Measurements from ENCODE around the gene ABCD4. TPM values are rescaled to one million over a fixed set of nuclear protein-coding genes. Genes with fewer than 3 reads are reported as not detected.

ABCD4 gene
- polyA plus RNA-seq, 3 donors, result 13.9 to 54.1 (median 14.2) TPM

DNA sequence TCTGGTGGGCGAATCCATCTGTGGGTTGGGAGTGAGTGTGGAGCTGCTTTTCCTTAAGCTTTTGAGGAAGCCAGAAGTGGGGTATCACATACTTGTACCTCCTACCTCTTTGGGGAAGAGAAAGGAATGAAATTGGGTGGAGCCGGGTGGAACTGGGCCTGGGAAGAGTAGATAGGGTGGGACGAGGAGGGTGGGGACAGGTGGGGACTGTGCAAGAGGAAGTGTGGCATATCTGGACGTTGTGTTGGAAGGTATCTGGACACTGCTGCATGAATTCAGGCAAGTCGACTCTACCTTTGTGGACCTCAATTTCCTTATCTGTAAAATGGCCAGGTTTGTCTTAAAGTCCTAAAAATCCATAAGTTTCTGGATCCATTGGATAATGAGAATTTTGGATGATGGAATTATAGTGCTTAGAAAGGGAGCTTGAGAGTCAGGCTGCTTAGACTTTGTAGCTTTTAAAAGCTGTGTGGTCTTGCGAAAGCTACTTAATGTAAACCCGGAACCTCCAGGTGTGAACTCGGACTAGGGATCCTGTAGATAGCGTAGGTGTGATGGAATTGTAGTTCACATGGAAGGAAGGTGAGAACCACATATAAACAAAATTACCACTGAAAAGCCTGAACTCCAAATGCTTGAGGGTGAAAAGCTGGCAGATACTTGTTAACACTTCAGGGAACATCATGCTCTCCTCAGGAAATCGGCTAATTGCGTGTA, 47.6 kb upstream of the ABCD4 start:
- no peaks in the 10 kb centered on the region for H3K4me1 ChIP-seq (ENCODE audit: control insufficient read depth in 1 of 2, insufficient read depth in 2 of 2, low read length in 2 of 2)
- H3K9me3 ChIP-seq (replicated peaks in 1 of 2; ENCODE audit: control insufficient read depth in 1 of 2, insufficient read depth in 1 of 2, low read length in 2 of 2), result no peaks in the 10 kb centered on the region
- no peaks in the 10 kb centered on the region for H3K79me2 ChIP-seq (ENCODE audit: insufficient read depth, low read length)
- H3K36me3 ChIP-seq (replicated peaks in 1 of 2; ENCODE audit: control insufficient read depth in 1 of 2, insufficient read depth in 2 of 2, low read length in 2 of 2), result no peaks in the 10 kb centered on the region
- Mint-ChIP-seq H3K36me3 (no peaks in the 10 kb centered on the region), H3K4me3 (no peak overlapping the region), H3K9me3 (no peaks in the 10 kb centered on the region), H3K27ac (peak overlapping the region in 1 of 7 donors; percentile 68), H3K27me3 (ENCODE audit: low read depth in 3 of 3) (peaks cover 6 to 12% (median 12%) of the 10 kb centered on the region in 3 donors), H3K4me1 (no peaks in the 10 kb centered on the region)
- H3K27me3 ChIP-seq (ENCODE audit: control insufficient read depth in 2 of 2, insufficient read depth in 2 of 2, low read length in 2 of 2), result no peaks in the 10 kb centered on the region
- no peak overlapping the region for H2AFZ ChIP-seq (ENCODE audit: insufficient read depth, low read depth, low read length, poor library complexity, severe bottlenecking)
- no peak overlapping the region for H3K9ac ChIP-seq (ENCODE audit: insufficient read depth, low read length, poor library complexity, severe bottlenecking)
- no peak overlapping the region for H3K4me2 ChIP-seq (replicated peaks; ENCODE audit: extremely low read depth, low read length, poor library complexity, severe bottlenecking)
- no peak overlapping the region for H3K4me3 ChIP-seq (replicated peaks in 1 of 3; ENCODE audit: low read depth in 2 of 3, low read length in 3 of 3)
- no peaks in the 10 kb centered on the region for H4K20me1 ChIP-seq (ENCODE audit: insufficient read depth, low read length)
- no peak for DNase-seq
- no peak overlapping the region for H3K27ac ChIP-seq (ENCODE audit: low read depth in 1 of 2, low read length in 2 of 2)
- 54% methylated on average over 4 of the region's 11 CpGs for WGBS (ENCODE audit: insufficient coverage)
- TF ChIP-seq, protein P1, sequence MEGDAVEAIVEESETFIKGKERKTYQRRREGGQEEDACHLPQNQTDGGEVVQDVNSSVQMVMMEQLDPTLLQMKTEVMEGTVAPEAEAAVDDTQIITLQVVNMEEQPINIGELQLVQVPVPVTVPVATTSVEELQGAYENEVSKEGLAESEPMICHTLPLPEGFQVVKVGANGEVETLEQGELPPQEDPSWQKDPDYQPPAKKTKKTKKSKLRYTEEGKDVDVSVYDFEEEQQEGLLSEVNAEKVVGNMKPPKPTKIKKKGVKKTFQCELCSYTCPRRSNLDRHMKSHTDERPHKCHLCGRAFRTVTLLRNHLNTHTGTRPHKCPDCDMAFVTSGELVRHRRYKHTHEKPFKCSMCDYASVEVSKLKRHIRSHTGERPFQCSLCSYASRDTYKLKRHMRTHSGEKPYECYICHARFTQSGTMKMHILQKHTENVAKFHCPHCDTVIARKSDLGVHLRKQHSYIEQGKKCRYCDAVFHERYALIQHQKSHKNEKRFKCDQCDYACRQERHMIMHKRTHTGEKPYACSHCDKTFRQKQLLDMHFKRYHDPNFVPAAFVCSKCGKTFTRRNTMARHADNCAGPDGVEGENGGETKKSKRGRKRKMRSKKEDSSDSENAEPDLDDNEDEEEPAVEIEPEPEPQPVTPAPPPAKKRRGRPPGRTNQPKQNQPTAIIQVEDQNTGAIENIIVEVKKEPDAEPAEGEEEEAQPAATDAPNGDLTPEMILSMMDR (IDR thresholded peaks at IDR 0.05), result no peak
- intact Hi-C loops (cut with micrococcal nuclease), result no loop called here

DNA sequence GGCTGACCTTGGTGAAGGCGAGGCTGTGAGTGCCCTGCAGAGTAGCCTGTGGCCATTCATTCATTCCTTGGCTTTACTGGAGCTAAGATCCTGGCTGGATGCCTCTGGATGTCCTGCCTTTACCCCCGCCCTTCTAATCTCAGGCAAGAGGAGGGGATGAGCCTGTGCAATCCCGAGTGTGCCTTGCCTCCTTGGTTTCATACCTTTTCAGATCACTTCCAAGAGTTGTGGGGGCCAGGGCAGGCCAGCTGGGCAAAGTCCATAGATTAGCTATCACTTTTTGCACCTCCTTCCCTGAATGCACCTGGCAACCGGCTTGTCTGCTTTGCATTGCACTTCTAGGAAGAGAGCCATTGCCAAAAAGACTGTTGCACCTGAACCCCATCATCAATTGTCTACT, 47.0 kb upstream of the ABCD4 start:
- no peak overlapping the region for H3K9ac ChIP-seq (ENCODE audit: insufficient read depth, low read length, poor library complexity, severe bottlenecking)
- no peaks in the 10 kb centered on the region for H3K36me3 ChIP-seq (replicated peaks in 1 of 2; ENCODE audit: control insufficient read depth in 1 of 2, insufficient read depth in 2 of 2, low read length in 2 of 2)
- no peak overlapping the region for H2AFZ ChIP-seq (ENCODE audit: insufficient read depth, low read depth, low read length, poor library complexity, severe bottlenecking)
- no peaks in the 10 kb centered on the region for H4K20me1 ChIP-seq (ENCODE audit: insufficient read depth, low read length)
- TF ChIP-seq, protein P1 (IDR thresholded peaks at IDR 0.05), result no peak
- H3K27ac Mint-ChIP-seq, result no peak overlapping the region
- H3K27me3 Mint-ChIP-seq (ENCODE audit: low read depth in 3 of 3), result peaks cover 6 to 15% (median 12%) of the 10 kb centered on the region in 3 donors
- DNase-seq, result no peak
- no peaks in the 10 kb centered on the region for H3K27me3 ChIP-seq (ENCODE audit: control insufficient read depth in 2 of 2, insufficient read depth in 2 of 2, low read length in 2 of 2)
- H3K4me2 ChIP-seq (replicated peaks; ENCODE audit: extremely low read depth, low read length, poor library complexity, severe bottlenecking), result no peak overlapping the region
- no peaks in the 10 kb centered on the region for H3K9me3 ChIP-seq (replicated peaks in 1 of 2; ENCODE audit: control insufficient read depth in 1 of 2, insufficient read depth in 1 of 2, low read length in 2 of 2)
- no peaks in the 10 kb centered on the region for H3K4me1 ChIP-seq (ENCODE audit: control insufficient read depth in 1 of 2, insufficient read depth in 2 of 2, low read length in 2 of 2)
- intact Hi-C loops (cut with micrococcal nuclease), result no loop called here
- H3K4me3 Mint-ChIP-seq, result no peak overlapping the region
- H3K79me2 ChIP-seq (ENCODE audit: insufficient read depth, low read length), result no peaks in the 10 kb centered on the region
- no peaks in the 10 kb centered on the region for H3K9me3 Mint-ChIP-seq
- H3K4me1 Mint-ChIP-seq, result no peaks in the 10 kb centered on the region
- no peak overlapping the region for H3K27ac ChIP-seq (ENCODE audit: low read depth in 1 of 2, low read length in 2 of 2)
- no peaks in the 10 kb centered on the region for H3K36me3 Mint-ChIP-seq
- H3K4me3 ChIP-seq (replicated peaks in 1 of 3; ENCODE audit: low read depth in 2 of 3, low read length in 3 of 3), result no peak overlapping the region
- WGBS (ENCODE audit: insufficient coverage), result 96% methylated on average over 2 of the region's 4 CpGs
